DOHH2 (cell line): Measurements from ENCODE around the gene KCNJ12.
"Not testable (repeated sequence)": the region's sequence is repeated elsewhere in the genome, so short reads cannot be mapped to it uniquely, and the experiment has no call there.

Experiments
- H3F3A ChIP-seq: fragments of 200-600 bp; sonication (generic), shearing (Covaris generic); 2 replicates; pipeline ENCODE4 v1.6.0; 2016; ENCODE audit warnings: antibody characterized with exemption, mild to moderate bottlenecking; ENCODE audit not compliant: control insufficient read depth, insufficient read depth
- H3K27ac ChIP-seq: fragments of 200-600 bp; sonication (generic); 2 replicates; pipeline ENCODE4 v1.5.1; 2014; ENCODE audit warnings: low read depth, mild to moderate bottlenecking, low read length, moderate library complexity
- H3K27me3 ChIP-seq: fragments of 200-600 bp; sonication (generic); 2 replicates; pipeline ENCODE4 v1.6.1; 2014; ENCODE audit warnings: mild to moderate bottlenecking, low read length, mixed read lengths; ENCODE audit not compliant: control insufficient read depth
- H3K36me3 ChIP-seq: fragments of 200-600 bp; sonication (generic); 2 replicates; pipeline ENCODE4 v1.6.1; 2014; ENCODE audit warnings: mild to moderate bottlenecking, low read length, moderate library complexity, mixed read lengths; ENCODE audit not compliant: control insufficient read depth
- H3K4me1 ChIP-seq: fragments of 200-600 bp; sonication (generic); 2 replicates; pipeline ENCODE4 v1.6.1; 2014; ENCODE audit warnings: mild to moderate bottlenecking, low read length, mixed read lengths; ENCODE audit not compliant: control insufficient read depth
- H3K4me2 ChIP-seq: fragments of 200-600 bp; sonication (generic); 2 replicates; pipeline ENCODE4 v1.6.0; 2014; ENCODE audit warnings: mild to moderate bottlenecking, low read length, moderate library complexity
- H3K4me3 ChIP-seq: fragments of 200-600 bp; sonication (generic); 2 replicates; pipeline ENCODE4 v1.5.1; 2014; ENCODE audit warnings: mild to moderate bottlenecking, low read length, mixed read lengths
- H3K79me2 ChIP-seq: fragments of 200-600 bp; sonication (generic); 2 replicates; pipeline ENCODE4 v1.6.1; 2014; ENCODE audit warnings: mild to moderate bottlenecking, low read length, mixed read lengths; ENCODE audit not compliant: control insufficient read depth
- H3K9me2 ChIP-seq: fragments of 200-600 bp; sonication (generic); replicated peaks from 2 replicates; pipeline ENCODE4 v1.6.1; 2014; ENCODE audit warnings: mild to moderate bottlenecking, low read length, mixed read lengths; ENCODE audit not compliant: control insufficient read depth
- H3K9me3 ChIP-seq: fragments of 200-600 bp; sonication (generic); 2 replicates; pipeline ENCODE4 v1.6.1; 2014; ENCODE audit warnings: antibody characterized with exemption, low read length, mixed read lengths; ENCODE audit not compliant: control insufficient read depth, insufficient read depth
- H4K20me1 ChIP-seq: fragments of 200-600 bp; sonication (generic); 2 replicates; pipeline ENCODE4 v1.6.0; 2014; ENCODE audit warnings: low read depth, mild to moderate bottlenecking, antibody characterized with exemption, low read length, moderate library complexity; ENCODE audit not compliant: control insufficient read depth, insufficient read depth
- EZH2phosphoT487 ChIP-seq: fragments of 200-600 bp; sonication (generic); IDR thresholded peaks from 2 replicates; pipeline ENCODE4 v1.6.1; 2017; ENCODE audit warnings: borderline replicate concordance, mild to moderate bottlenecking, antibody characterized with exemption, low read length, moderate library complexity, mixed read lengths
- TF ChIP-seq, protein P1 (sequence below): fragments of 200-600 bp; sonication (generic); IDR thresholded peaks from one replicate; pipeline ENCODE4 v1.5.1; 2014; ENCODE audit warnings: antibody characterized with exemption, mild to moderate bottlenecking, low read depth, low read length; ENCODE audit not compliant: poor library complexity, severe bottlenecking

KCNJ12 gene

GRCh38 chr17:21417921-21418320 lies 41.8 kb downstream of the KCNJ12 start:
- H3K4me3 ChIP-seq, result no peak overlapping the region
- H3K36me3 ChIP-seq, result no peaks in the 10 kb centered on the region
- no peak overlapping the region for H3K4me2 ChIP-seq
- no peaks in the 10 kb centered on the region for H3K9me2 ChIP-seq
- no peaks in the 10 kb centered on the region for H3K79me2 ChIP-seq
- no peaks in the 10 kb centered on the region for H3F3A ChIP-seq
- TF ChIP-seq, protein P1, sequence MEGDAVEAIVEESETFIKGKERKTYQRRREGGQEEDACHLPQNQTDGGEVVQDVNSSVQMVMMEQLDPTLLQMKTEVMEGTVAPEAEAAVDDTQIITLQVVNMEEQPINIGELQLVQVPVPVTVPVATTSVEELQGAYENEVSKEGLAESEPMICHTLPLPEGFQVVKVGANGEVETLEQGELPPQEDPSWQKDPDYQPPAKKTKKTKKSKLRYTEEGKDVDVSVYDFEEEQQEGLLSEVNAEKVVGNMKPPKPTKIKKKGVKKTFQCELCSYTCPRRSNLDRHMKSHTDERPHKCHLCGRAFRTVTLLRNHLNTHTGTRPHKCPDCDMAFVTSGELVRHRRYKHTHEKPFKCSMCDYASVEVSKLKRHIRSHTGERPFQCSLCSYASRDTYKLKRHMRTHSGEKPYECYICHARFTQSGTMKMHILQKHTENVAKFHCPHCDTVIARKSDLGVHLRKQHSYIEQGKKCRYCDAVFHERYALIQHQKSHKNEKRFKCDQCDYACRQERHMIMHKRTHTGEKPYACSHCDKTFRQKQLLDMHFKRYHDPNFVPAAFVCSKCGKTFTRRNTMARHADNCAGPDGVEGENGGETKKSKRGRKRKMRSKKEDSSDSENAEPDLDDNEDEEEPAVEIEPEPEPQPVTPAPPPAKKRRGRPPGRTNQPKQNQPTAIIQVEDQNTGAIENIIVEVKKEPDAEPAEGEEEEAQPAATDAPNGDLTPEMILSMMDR, result no peak
- no peak for TF ChIP-seq EZH2phosphoT487
- H3K27me3 ChIP-seq, result no peaks in the 10 kb centered on the region
- H3K27ac ChIP-seq, result no peak overlapping the region
- H4K20me1 ChIP-seq, result no peaks in the 10 kb centered on the region
- no peaks in the 10 kb centered on the region for H3K9me3 ChIP-seq
- no peaks in the 10 kb centered on the region for H3K4me1 ChIP-seq

GRCh38 chr17:21418446-21419298 lies 42.5 kb downstream of the KCNJ12 start:
- Histone ChIP-seq H3K36me3 (no peaks in the 10 kb centered on the region), H3K9me3 (no peaks in the 10 kb centered on the region), H3K4me1 (no peaks in the 10 kb centered on the region), H3K27ac (no peak overlapping the region), H3K79me2 (no peaks in the 10 kb centered on the region), H3K27me3 (no peaks in the 10 kb centered on the region), H3K4me2 (no peak overlapping the region), H3K9me2 (no peaks in the 10 kb centered on the region), H3F3A (no peaks in the 10 kb centered on the region), H4K20me1 (no peaks in the 10 kb centered on the region), H3K4me3 (no peak overlapping the region)
- TF ChIP-seq, protein P1, result no peak
- TF ChIP-seq EZH2phosphoT487, result no peak

DNA sequence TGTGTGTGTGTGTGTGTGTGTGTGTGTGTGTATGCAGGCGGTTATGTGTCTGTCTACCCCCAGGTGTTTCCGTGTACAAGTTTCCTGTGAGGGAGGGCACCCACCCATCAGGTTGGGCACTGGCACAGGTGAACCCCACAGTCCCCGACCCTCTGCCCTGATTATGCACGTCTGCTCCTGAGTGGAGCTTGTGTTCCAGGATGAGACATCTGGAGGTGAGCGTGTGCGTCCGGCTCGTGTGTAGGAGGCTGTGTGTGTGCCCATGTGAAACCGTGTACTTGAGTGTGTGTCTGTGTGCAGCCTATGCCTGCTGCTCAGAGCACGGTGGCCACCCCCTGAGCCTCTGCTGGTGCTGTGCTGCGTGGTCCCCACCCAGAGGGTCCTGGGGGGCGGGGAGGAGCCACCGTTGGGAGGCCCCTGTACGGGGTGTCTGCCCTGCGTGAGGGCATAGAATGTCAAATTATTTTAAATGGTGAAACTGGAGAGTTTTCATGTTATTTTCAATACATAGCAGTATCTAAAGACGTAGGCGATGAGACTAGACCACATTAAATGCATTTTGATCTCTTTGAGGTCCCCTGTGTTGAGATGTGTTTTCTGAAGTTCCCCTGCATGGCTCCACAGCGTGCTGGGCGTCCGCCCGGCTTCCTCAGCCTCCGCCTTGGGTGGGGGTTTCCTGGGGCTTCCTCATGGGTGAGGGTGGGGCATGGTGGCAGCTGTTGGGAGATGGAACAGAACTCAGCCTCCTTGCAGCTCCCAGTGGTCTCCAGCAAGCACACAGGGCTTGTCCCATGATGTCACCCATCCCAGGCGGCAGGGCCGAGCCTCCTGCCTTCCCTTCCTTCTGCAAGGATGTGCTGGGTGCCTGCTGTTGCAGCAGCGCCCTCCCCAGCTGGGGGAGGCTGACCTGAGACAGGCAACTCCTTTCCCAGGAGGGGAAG lies 43.4 kb downstream of the KCNJ12 start:
- no peaks in the 10 kb centered on the region for H3K9me2 ChIP-seq
- no peaks in the 10 kb centered on the region for H4K20me1 ChIP-seq
- no peak overlapping the region for H3K27ac ChIP-seq
- no peak overlapping the region for H3K4me2 ChIP-seq
- no peaks in the 10 kb centered on the region for H3K79me2 ChIP-seq
- H3K27me3 ChIP-seq, result no peaks in the 10 kb centered on the region
- H3F3A ChIP-seq, result no peaks in the 10 kb centered on the region
- no peak overlapping the region for H3K4me3 ChIP-seq
- TF ChIP-seq EZH2phosphoT487, result no peak
- TF ChIP-seq, protein P1, result no peak
- no peaks in the 10 kb centered on the region for H3K4me1 ChIP-seq
- no peaks in the 10 kb centered on the region for H3K36me3 ChIP-seq
- no peaks in the 10 kb centered on the region for H3K9me3 ChIP-seq

DNA sequence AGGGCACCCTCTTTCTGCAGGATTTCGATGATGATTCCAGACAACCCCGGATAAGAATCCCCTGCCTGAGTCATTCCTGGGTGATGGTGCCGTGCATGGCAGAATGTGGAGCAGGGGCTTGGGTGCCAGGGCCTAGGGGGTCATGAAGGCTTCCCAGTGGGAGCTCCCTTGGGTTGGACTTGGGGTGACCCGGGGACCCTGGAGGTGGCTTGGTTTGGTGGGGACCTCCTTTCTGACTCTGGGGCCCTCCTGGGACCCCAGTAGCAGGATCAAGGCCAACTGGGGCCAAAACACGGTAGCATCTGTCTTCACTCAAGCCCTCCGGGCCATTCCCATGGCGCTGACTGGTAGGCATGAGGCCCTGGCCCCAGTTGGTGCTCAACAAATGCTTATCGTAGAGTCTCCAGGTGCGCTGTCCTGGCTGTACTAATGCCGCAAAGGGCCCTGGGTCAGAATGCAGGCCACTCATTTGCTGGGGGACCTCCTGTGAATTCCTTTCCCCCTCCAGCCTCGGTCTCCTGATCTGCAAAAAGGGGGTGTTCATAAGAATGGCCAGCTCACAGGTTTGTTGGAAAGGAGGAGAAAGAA lies 44.4 kb downstream of the KCNJ12 start:
- H3K4me3 ChIP-seq, H3K9me3 ChIP-seq, H3K4me1 ChIP-seq, H4K20me1 ChIP-seq, H3K36me3 ChIP-seq, H3F3A ChIP-seq, H3K4me2 ChIP-seq, H3K27me3 ChIP-seq, H3K9me2 ChIP-seq, H3K79me2 ChIP-seq, H3K27ac ChIP-seq: not testable (repeated sequence)

GRCh38 chr17:21421421-21422310 lies 45.5 kb downstream of the KCNJ12 start:
- H3K36me3 ChIP-seq, H3K27ac ChIP-seq, H3F3A ChIP-seq, H3K4me1 ChIP-seq, H3K9me3 ChIP-seq, H4K20me1 ChIP-seq, H3K27me3 ChIP-seq, H3K4me2 ChIP-seq, H3K4me3 ChIP-seq, H3K79me2 ChIP-seq, H3K9me2 ChIP-seq: not testable (repeated sequence)
